ENCODE measurements around the gene DUSP6. TPM values are rescaled to one million over a fixed set of nuclear protein-coding genes. Genes with fewer than 3 reads are reported as not detected.

Gene DUSP6
- total and polyA plus RNA-seq, 2 donors (not counting 1 experiment from before 2014, with no cell fraction given): 3.2 to 42.2 TPM

GRCh38 chr12:89390802-89391673, 38.7 kb upstream of the DUSP6 start:
- no peak overlapping the region for H2AFZ ChIP-seq (ENCODE audit: insufficient read depth, low read depth, low read length, poor library complexity, severe bottlenecking)
- no peak overlapping the region for H3K4me2 ChIP-seq (replicated peaks; ENCODE audit: low read depth, low read length, poor library complexity, severe bottlenecking)
- no peak overlapping the region for H3K27ac ChIP-seq (ENCODE audit: low read length in 2 of 2)
- no peaks in the 10 kb centered on the region for H4K20me1 ChIP-seq (ENCODE audit: control insufficient read depth, insufficient read depth, low read length, poor library complexity, severe bottlenecking)
- no peaks in the 10 kb centered on the region for H3K27me3 ChIP-seq (replicated peaks in 1 of 4; ENCODE audit: control extremely low read depth in 1 of 4, control insufficient read depth in 3 of 4, insufficient read depth in 4 of 4, low read length in 3 of 4)
- H3K79me2 ChIP-seq (ENCODE audit: control insufficient read depth, insufficient read depth, low read length): no peaks in the 10 kb centered on the region
- TF ChIP-seq EZH2 (IDR thresholded peaks at IDR 0.05; ENCODE audit: borderline replicate concordance, insufficient read depth, low read depth, low read length, poor library complexity, severe bottlenecking): no peak
- TF ChIP-seq CTCF (IDR thresholded peaks at IDR 0.05): no peak
- CTCF ChIA-PET: no interaction called here
- H3K36me3 ChIP-seq (replicated peaks in 1 of 2; ENCODE audit: control extremely low read depth in 1 of 2, control insufficient read depth in 1 of 2, extremely low read depth in 1 of 2, insufficient read depth in 2 of 2, low read length in 1 of 2): no peaks in the 10 kb centered on the region
- no peaks in the 10 kb centered on the region for H3K27me3 Mint-ChIP-seq
- 100% methylated on average over 3 of the region's 3 CpGs for WGBS (ENCODE audit: insufficient coverage)
- no peak overlapping the region for H3K4me3 Mint-ChIP-seq
- H3K4me1 Mint-ChIP-seq: peaks cover 10% of the 10 kb centered on the region
- H3K27ac Mint-ChIP-seq: no peak overlapping the region
- H3K4me3 ChIP-seq (ENCODE audit: control extremely low read depth in 1 of 5, extremely low read depth in 1 of 5, insufficient read depth in 1 of 5, low read depth in 2 of 5, low read length in 4 of 5): no peak overlapping the region
- H3K9me3 ChIP-seq (ENCODE audit: control extremely low read depth in 1 of 3, control insufficient read depth in 2 of 3, insufficient read depth in 1 of 3, low read length in 2 of 3): no peaks in the 10 kb centered on the region
- H3K4me1 ChIP-seq (ENCODE audit: control insufficient read depth in 2 of 2, insufficient read depth in 2 of 2, low read length in 2 of 2): peaks cover 10 to 11% of the 10 kb centered on the region in 2 donors
- H3K9me3 Mint-ChIP-seq (ENCODE audit: insufficient read depth): no peaks in the 10 kb centered on the region
- POLR2A ChIA-PET: no interaction called here
- no peak overlapping the region for H3K9ac ChIP-seq (ENCODE audit: low read length)
- intact Hi-C loops (cut with micrococcal nuclease): no loop called here
- ATAC-seq (ENCODE audit: low read depth) (no peak), DNase-seq (no peak)
